ENCODE data around the gene AGPS. TPM values are rescaled to one million over a fixed set of nuclear protein-coding genes. Genes with fewer than 3 reads are reported as not detected.
"Not testable (repeated sequence)": the region's sequence is repeated elsewhere in the genome, so short reads cannot be mapped to it uniquely, and the experiment has no call there.

AGPS gene
- total RNA-seq, result 64.6 TPM

- peak; percentile 86 for DNase-seq
Measured at GRCh38 chr2:177392373-177393202, at the start of gene AGPS. Gene AGPS (plus strand): TSS chr2:177392773. CDS start chr2:177392790, 17 bp downstream.

GRCh38 chr2:177343773-177344172, 48.8 kb upstream of the AGPS start:
- DNase-seq, result no peak

- no peak for DNase-seq
Measured at GRCh38 chr2:177344316-177344715, 48.3 kb upstream of the AGPS start.

GRCh38 chr2:177346192-177346591, 46.4 kb upstream of the AGPS start:
- DNase-seq, result no peak

GRCh38 chr2:177347570-177347969, 45.0 kb upstream of the AGPS start:
- DNase-seq, result no peak

- DNase-seq, result no peak
Measured at GRCh38 chr2:177348118-177348654, 44.4 kb upstream of the AGPS start.

GRCh38 chr2:177348733-177349693, 43.6 kb upstream of the AGPS start:
- DNase-seq, result no peak

- not testable (repeated sequence) for DNase-seq
Measured at GRCh38 chr2:177350624-177351023, 41.9 kb upstream of the AGPS start.

- not testable (repeated sequence) for DNase-seq
Measured at GRCh38 chr2:177351121-177351520, 41.5 kb upstream of the AGPS start.

- DNase-seq, result peak; percentile 37
Measured at GRCh38 chr2:177352441-177353186, 40.0 kb upstream of the AGPS start.

GRCh38 chr2:177353187-177353478, 39.4 kb upstream of the AGPS start:
- DNase-seq, result peak; percentile 53

- not testable (repeated sequence) for DNase-seq
Measured at GRCh38 chr2:177354541-177354940, 38.0 kb upstream of the AGPS start.

- DNase-seq, result no peak
Measured at GRCh38 chr2:177355874-177356273, 36.7 kb upstream of the AGPS start.

GRCh38 chr2:177359836-177360595, 32.6 kb upstream of the AGPS start:
- DNase-seq, result peak; percentile 29

- no peak for DNase-seq
Measured at GRCh38 chr2:177362499-177362898, 30.1 kb upstream of the AGPS start.

- no peak for DNase-seq
Measured at GRCh38 chr2:177363332-177363731, 29.2 kb upstream of the AGPS start.

- DNase-seq, result not testable (repeated sequence)
Measured at GRCh38 chr2:177365764-177366163, 26.8 kb upstream of the AGPS start.

- not testable (repeated sequence) for DNase-seq
Measured at GRCh38 chr2:177368023-177368422, 24.6 kb upstream of the AGPS start.

- no peak for DNase-seq
Measured at GRCh38 chr2:177379354-177379753, 13.2 kb upstream of the AGPS start.

- no peak for DNase-seq
Measured at GRCh38 chr2:177380181-177380580, 12.4 kb upstream of the AGPS start.

- no peak for DNase-seq
Measured at GRCh38 chr2:177383935-177384334, 8.6 kb upstream of the AGPS start.
